Measurements from ENCODE around the gene PANX1.

Gene PANX1

GRCh38 chr11:94198718-94199117, 70.1 kb downstream of the PANX1 start:
- H3K4me3 ChIP-seq (ENCODE audit: low read depth, low read length) = no peak overlapping the region
- TF ChIP-seq CTCF (IDR thresholded peaks at IDR 0.05; ENCODE audit: borderline replicate concordance, insufficient read depth, low read depth, low read length) = no peak

- TF ChIP-seq CTCF (IDR thresholded peaks at IDR 0.05; ENCODE audit: borderline replicate concordance, insufficient read depth, low read depth, low read length) = no peak
- H3K4me3 ChIP-seq (ENCODE audit: low read depth, low read length) = no peak overlapping the region
Observed at GRCh38 chr11:94199136-94200130, 70.8 kb downstream of the PANX1 start.

- no peak overlapping the region for H3K4me3 ChIP-seq (ENCODE audit: low read depth, low read length)
- TF ChIP-seq CTCF (IDR thresholded peaks at IDR 0.05; ENCODE audit: borderline replicate concordance, insufficient read depth, low read depth, low read length) = no peak
Observed at GRCh38 chr11:94201004-94201465, 72.4 kb downstream of the PANX1 start.

- no peak overlapping the region for H3K4me3 ChIP-seq (ENCODE audit: low read depth, low read length)
- TF ChIP-seq CTCF (IDR thresholded peaks at IDR 0.05; ENCODE audit: borderline replicate concordance, insufficient read depth, low read depth, low read length) = no peak
Observed at GRCh38 chr11:94203070-94203469, 74.4 kb downstream of the PANX1 start.

- H3K4me3 ChIP-seq (ENCODE audit: low read depth, low read length) = no peak overlapping the region
- TF ChIP-seq CTCF (IDR thresholded peaks at IDR 0.05; ENCODE audit: borderline replicate concordance, insufficient read depth, low read depth, low read length) = no peak
Observed at GRCh38 chr11:94211261-94211830, 82.7 kb downstream of the PANX1 start.

GRCh38 chr11:94212898-94213297, 84.3 kb downstream of the PANX1 start:
- H3K4me3 ChIP-seq (ENCODE audit: low read depth, low read length) = no peak overlapping the region
- no peak for TF ChIP-seq CTCF (IDR thresholded peaks at IDR 0.05; ENCODE audit: borderline replicate concordance, insufficient read depth, low read depth, low read length)
